Measurements from ENCODE around the gene ARTN. TPM values are rescaled to one million over a fixed set of nuclear protein-coding genes. Genes with fewer than 3 reads are reported as not detected.

ARTN gene
- total RNA-seq, 1 experiment from 2014 or later: 10.6 TPM

DNA sequence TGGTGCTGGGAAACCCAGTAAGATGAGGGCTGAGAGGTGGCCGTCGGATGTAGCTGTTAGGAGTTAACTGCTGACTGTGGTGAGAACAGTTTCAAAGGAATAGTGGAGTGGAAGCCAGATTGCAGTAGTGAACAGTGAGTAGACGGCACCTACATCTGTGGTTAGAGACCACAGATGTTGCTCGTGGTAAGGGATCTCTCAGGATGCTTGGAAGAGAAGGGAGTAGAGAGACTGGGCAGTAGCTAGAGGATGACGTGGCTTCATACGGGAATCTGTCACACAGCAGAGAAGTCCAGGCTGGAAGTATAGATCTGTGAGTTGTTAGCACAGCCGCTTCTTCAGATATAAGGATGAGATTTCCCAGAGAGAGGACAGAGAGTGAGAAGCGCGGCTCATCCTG, 7.8 kb upstream of the ARTN start:
- Histone ChIP-seq H4K20me1 (ENCODE audit: control insufficient read depth, insufficient read depth, insufficient read length) (no peaks in the 10 kb centered on the region), H3K14ac (ENCODE audit: insufficient read depth, low read length) (no peak overlapping the region), H2BK120ac (ENCODE audit: low read depth, low read length, poor library complexity, severe bottlenecking) (no peak overlapping the region), H3K56ac (ENCODE audit: insufficient read length, low read depth, low read length) (no peak overlapping the region), H2BK12ac (ENCODE audit: insufficient read length, low read depth, low read length) (no peak overlapping the region), H2BK20ac (ENCODE audit: low read depth, low read length, poor library complexity, severe bottlenecking) (no peak overlapping the region), H2BK5ac (ENCODE audit: insufficient read length, low read length) (no peak overlapping the region), H3K23me2 (ENCODE audit: insufficient read length, low read depth, low read length, poor library complexity, severe bottlenecking) (no peaks in the 10 kb centered on the region), H3K18ac (ENCODE audit: insufficient read length, low read depth, low read length) (no peak overlapping the region), H4K91ac (ENCODE audit: insufficient read length, low read depth, low read length) (no peak overlapping the region), H3K4me1 (ENCODE audit: insufficient read depth, low read length) (no peaks in the 10 kb centered on the region; the same call in 1 of the 2 replicates), H3K23ac (ENCODE audit: insufficient read length, low read depth, low read length) (no peak overlapping the region), H3K4ac (ENCODE audit: low read depth, low read length) (no peak overlapping the region), H3K27me3 (ENCODE audit: insufficient read depth, low read length) (no peaks in the 10 kb centered on the region), H4K8ac (replicated peaks; ENCODE audit: insufficient read length, low read depth, low read length) (no peak overlapping the region), H3K79me1 (ENCODE audit: insufficient read depth, low read depth, low read length, poor library complexity, severe bottlenecking) (no peaks in the 10 kb centered on the region), H4K5ac (ENCODE audit: insufficient read length, low read depth, low read length) (no peak overlapping the region), H2BK15ac (ENCODE audit: low read depth, low read length) (no peak overlapping the region), H3K9ac (ENCODE audit: extremely low read depth, insufficient read length, low read length) (no peak overlapping the region), H3K27ac (ENCODE audit: insufficient read length, low read depth, low read length) (no peak overlapping the region), H3K79me2 (ENCODE audit: insufficient read depth, low read length) (no peaks in the 10 kb centered on the region), H3K4me2 (ENCODE audit: insufficient read depth, insufficient read length, low read length) (no peak overlapping the region), H3K9me3 (ENCODE audit: control insufficient read depth, low read depth, low read length) (no peaks in the 10 kb centered on the region), H3T11ph (ENCODE audit: low read length) (no peak overlapping the region), H2AK5ac (ENCODE audit: insufficient read length, low read length) (no peak overlapping the region), H2AFZ (ENCODE audit: low read length) (no peak overlapping the region)
- TF ChIP-seq, protein P1, sequence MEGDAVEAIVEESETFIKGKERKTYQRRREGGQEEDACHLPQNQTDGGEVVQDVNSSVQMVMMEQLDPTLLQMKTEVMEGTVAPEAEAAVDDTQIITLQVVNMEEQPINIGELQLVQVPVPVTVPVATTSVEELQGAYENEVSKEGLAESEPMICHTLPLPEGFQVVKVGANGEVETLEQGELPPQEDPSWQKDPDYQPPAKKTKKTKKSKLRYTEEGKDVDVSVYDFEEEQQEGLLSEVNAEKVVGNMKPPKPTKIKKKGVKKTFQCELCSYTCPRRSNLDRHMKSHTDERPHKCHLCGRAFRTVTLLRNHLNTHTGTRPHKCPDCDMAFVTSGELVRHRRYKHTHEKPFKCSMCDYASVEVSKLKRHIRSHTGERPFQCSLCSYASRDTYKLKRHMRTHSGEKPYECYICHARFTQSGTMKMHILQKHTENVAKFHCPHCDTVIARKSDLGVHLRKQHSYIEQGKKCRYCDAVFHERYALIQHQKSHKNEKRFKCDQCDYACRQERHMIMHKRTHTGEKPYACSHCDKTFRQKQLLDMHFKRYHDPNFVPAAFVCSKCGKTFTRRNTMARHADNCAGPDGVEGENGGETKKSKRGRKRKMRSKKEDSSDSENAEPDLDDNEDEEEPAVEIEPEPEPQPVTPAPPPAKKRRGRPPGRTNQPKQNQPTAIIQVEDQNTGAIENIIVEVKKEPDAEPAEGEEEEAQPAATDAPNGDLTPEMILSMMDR (conservative IDR thresholded peaks at IDR 0.05): no peak
- H3K4me3 Mint-ChIP-seq: no peak overlapping the region
- DNase-seq: no peak
- peaks cover 6 to 15% (median 7%) of the 10 kb centered on the region in 3 experiments for H3K36me3 Mint-ChIP-seq (ENCODE audit: insufficient read depth in 1 of 3, low read depth in 3 of 3)
- H3K4me1 Mint-ChIP-seq: peaks cover 11 to 15% of the 10 kb centered on the region in 2 experiments
- no peaks in the 10 kb centered on the region for H3K9me3 Mint-ChIP-seq
- WGBS (ENCODE audit: extremely low coverage, insufficient read length, low lambda C conversion rate): no CpG with 5 or more reads among the region's 9 CpGs
- H3K27me3 Mint-ChIP-seq (ENCODE audit: low read depth): no peaks in the 10 kb centered on the region; the same call in 1 of the 2 replicates
- peak overlapping the region in 1 of 3 experiments; percentile 7; a peak in 1 of 7 replicates for H3K27ac Mint-ChIP-seq
